NCI-H1694 (cell line): ENCODE results near the gene ANKRD65.
"Not testable (repeated sequence)": the region's sequence is repeated elsewhere in the genome, so short reads cannot be mapped to it uniquely, and the experiment has no call there.

Experiments
- DNase-seq: peaks from one replicate; lab custom pipeline; 2025; lab: John Stamatoyannopoulos, UW

The ANKRD65 gene

DNA sequence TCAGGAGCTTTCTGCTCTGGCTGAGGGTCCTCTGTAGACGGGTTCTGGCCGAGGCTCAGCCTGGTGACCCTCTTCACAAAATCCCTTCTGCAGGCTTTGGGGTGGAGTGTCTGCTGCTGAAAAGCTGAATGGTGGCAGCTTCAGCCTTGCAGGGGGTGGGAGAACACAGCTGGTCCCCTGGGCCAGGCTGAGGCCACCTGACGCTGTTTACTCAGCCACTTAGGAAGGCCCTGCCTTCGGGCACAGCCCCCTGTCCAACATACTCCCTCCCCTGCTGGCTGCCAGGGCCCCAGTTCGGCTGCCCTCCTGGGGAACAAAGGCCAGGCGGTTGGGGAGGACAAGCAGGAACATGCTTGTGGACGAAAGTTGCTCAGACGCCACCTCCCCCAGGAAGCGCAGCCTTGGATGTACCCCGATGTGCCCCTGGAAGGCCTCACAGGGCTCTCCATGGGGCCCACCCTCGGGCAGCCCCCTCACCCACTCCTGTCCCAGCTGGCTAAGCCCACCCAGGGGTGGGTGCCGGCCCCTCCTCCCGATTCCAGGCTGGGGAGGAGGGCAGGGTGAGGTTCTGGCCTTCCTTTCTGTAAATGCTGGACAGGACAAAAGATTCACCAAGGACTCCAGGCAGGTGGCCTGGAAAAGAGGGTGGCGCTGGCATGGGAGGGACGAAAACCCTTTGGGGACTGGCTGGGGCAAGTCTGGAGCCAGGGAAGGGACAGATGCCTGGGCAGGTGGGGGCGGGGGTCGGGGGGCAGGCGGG lies at the start of gene ANKRD65:
Gene ANKRD65 (minus strand): TSS at position 130 of the 760 bp plus-strand sequence. CDS start 271 bp downstream, outside the sequence.
- DNase-seq, result peak; percentile 48

DNA sequence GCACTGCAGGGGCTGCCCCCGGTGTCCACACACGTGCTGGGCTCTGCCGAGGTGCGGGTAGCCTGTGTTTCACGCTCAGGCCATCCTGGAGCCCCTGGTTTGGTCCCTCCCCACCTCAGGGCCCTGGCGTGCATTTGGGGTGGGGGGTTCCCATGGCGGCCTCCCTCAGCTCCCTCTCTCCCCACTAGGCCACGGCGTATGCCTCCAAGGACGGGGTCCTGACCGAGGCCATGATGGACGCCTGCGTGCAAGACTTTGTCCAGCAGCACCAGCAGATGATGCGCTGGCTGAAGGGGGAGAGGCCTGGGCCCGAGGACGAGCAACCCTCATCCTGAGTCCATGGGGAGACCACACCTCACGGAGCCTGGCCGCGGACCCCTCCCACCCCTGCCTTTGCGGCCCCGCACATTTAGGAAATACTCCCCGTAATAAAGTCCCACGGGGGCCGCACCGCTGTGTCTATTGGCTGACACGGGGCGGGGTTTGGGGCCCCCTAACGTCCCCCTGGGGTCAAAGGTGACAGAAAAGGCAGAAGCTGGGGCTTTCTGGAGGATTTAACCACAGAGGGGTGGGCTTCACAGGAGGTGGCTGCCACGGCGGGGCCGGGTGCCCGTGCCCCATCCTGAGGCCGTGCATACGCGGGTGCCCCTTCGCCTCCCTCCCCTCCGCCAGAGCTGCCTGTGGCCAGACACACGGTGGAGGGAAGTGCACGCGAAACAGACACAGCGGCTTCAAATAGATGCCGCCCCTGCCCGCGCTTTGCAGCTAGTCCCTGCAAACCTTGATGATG lies 47.3 kb upstream of the ANKRD65 start:
- DNase-seq, result not testable (repeated sequence)

GRCh38 chr1:1463312-1463711 lies 42.2 kb upstream of the ANKRD65 start:
- DNase-seq, result no peak

DNA sequence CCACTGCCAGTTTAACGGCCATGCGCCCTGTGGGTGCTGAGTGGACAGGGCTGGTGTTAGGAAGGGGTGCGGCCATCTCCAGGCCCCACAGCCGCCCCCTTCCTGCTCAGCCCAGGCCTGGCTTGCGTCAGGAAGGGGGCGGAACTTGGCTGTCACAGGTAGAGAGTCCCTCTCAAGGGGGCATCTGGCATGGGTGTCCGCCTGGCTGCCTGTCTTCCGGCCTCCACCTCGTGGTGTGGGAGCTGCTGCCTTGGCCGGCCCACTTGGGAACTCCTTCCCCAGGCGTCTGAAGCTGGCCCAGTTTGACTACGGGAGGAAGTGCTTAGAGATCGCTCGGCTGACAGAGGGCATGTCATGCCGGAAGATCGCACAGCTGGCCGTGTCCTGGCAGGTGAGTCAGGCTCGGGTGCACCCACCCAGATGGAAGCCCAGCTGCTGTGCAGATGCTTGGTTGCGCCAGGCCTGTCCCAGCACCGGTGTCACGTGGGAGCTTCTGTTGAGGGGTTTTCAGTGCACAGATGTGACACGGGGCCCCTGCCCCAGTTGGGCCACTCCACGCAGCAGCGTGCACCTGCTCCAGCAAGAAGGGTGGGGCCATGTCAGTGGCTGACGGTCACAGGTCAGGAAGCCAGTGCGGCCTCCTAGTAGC lies 41.4 kb upstream of the ANKRD65 start:
- no peak for DNase-seq

DNA sequence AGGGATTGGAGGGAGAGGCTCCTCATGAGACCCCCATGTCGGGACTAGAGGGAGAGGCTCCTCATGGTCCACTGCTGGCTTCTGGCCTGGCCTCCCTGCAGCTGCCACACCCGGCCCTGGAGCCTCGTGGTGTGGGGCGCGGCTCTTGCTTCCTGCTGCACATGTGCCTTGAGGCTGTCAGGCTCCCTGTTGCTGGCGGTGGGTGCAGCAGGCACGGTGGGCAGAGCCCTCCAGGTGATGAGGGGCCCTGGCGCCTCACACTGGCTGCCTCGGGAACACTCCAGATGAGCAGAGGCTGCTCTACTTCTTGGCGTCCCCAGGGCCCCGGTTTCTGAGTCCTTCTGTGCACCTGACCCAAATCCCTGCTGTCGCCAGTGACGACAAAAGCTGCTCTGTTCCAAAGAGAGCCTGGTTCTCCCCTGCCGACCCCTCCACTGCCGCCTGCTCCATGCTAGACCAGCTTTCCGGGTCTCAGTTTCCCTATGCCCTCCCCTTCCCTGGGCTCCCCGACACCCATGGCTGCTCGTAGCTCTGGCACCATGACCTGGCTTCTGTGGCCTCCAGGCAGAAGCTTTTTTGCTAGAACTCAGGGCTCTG lies 40.7 kb upstream of the ANKRD65 start:
- DNase-seq, result no peak

GRCh38 chr1:1460540-1461130 lies 39.6 kb upstream of the ANKRD65 start:
- no peak for DNase-seq

DNA sequence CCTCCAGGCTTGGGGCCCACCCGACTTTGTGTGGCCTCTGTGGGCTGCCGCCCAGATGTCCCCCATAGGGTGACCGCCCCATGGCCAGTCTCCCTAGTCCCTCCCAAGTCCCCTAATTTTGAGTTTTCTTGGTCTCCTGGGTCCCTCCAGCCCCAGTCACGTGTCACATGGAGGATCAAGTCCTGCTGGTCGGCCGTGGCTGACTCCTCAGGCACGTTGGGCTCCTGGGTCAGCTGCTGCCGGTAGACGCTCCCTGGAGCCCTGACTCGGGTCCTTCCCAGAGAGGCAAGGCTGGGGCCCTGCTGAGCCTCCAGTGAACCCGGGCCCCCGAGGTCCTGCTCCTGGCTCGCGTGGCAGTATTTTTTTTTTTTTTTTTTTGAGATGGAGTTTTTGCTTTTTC lies 38.6 kb upstream of the ANKRD65 start:
- DNase-seq, result not testable (repeated sequence)

DNA sequence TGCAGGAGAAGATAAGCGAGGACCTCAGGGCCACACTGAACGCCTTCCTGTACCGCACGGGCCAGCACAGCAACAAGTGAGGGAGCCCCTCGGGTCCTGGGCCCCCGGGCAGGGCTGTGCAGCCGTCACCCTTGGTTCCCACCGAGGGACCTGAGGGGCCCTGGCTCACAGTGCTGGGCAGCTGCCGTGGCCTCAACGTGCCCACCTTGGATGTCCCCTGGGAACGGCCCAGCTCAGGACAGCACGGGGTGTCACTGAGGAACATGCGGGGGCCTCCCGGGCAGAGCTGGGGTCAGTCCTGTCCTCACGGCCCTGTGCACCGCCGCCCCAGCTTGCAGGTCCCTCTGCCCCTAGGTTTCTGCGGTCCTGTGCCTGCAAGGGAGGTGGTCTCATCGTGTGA lies 38.1 kb upstream of the ANKRD65 start:
- not testable (repeated sequence) for DNase-seq

DNA sequence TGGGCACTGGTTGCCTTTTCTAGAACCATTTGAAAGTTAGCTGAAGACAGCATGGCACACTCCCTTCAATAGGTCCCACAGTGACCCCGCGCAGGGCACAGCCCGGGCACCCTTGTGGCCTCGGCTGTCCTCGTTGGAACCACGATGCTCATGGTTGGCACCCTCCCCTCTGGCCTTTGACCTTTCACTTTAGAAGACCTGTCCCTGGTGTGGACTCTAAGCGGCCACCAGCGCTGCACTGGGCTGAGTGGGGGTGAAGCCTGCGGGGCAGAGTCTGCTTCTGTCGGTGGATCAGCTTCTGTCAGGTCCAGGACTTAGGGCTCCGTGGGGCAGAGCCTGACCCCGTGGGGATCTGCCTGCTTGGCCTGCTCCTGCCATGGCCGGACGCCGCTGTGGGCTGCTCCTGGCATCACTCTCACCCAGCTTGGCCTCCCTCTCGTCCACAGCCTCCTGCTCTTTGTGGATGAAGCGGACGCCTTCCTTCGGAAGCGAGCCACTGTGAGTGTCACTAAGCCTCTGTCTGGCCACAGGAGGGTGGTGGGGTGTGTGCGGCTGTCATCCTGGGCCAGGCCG lies 35.7 kb upstream of the ANKRD65 start:
- DNase-seq, result not testable (repeated sequence)

DNA sequence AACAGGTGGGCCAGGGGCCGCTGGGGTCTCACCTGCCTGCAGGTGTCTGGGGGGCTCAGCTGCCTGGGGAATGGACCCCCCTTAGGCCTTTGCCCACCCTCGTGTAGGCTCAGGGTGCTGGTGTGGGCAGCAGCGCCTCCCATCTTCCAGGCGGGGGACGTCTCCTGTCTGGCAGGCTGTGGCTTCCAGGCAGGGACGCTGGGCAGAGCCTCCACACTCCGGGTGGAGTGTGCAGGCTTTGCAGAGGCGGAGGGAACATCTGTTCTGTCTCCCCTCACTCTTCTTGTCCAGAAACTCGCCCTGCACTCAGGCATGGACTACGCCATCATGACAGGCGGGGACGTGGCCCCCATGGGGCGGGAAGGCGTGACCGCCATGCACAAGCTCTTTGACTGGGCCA lies 34.9 kb upstream of the ANKRD65 start:
- DNase-seq, result not testable (repeated sequence)

DNA sequence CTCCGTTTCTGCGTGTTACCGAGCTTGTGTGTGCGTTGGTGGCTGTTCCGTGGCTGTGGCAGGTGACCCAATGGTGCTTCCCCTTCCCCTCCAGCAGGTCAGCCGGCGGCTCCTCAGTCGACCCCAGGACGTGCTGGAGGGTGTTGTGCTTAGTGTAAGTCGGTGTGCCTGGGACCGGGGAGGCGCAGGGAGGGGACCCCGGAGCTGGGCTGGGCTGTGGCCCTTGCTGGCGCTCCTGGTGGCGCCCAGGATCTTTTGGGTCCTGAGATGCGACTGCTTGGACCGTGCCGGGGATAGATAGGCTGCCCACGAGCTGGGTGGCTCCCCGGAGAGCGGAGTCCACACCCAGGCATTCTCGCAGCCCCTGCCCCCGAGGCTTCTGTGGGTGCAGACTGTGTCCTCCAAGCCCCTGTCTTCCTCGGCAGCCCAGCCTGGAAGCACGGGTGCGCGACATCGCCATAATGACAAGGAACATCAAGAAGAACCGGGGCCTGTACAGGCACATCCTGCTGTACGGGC lies 34.3 kb upstream of the ANKRD65 start:
- no peak for DNase-seq

DNA sequence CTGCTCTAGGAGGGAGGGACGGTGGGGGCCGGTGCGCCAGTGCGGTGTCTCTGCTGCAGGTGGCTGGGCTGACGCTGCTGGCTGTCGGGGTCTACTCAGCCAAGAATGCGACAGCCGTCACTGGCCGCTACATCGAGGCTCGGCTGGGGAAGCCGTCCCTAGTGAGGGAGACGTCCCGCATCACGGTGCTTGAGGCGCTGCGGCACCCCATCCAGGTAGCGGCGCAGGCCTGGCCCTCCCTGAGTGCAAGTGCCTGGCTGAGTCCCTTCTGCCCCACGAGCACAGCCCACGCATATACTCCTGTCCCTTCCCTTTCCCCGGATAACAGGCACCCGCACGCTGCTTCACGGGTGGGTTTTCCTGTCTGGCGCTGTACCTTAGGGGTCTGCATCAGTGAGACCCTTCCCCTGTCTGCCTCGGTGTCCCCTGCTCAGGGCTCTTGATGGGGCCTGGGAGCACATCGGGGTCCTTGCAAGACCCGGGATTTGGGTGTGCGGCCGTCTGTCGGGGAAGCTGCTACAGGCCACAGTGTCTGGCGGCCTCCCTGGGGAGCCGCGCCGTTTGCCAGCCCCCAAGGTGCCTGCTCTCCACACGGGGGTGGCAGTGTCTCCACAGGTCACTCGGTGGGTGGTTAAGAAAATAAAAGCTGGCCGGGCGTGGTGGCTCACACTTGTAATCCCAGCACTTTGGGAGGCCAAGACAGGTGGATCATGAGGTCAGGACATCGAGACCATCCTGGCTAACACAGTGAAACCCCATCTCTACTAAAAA lies 33.4 kb upstream of the ANKRD65 start:
- DNase-seq, result not testable (repeated sequence)

DNA sequence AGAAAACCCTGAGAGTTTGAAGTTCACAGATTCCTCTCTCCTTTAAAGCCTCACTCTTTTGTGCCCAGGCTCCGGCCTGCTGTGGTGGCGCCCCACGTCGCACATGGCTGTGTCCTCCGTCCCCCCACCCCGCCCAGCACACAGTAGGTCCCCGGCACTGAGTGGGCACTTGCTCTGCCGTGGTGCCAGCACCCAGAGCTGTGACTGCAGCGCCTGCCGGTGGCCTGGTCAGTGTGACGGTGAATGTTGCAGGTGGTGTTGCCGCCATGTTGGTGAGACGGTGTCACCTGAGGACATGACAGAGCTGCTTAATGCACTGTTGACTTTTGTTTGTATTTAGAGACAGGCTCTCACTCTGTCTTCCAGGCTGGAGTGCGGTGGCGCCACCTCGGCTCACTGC lies 31.8 kb upstream of the ANKRD65 start:
- DNase-seq, result no peak

GRCh38 chr1:1452365-1452739 lies 31.3 kb upstream of the ANKRD65 start:
- peak; percentile 35 for DNase-seq

GRCh38 chr1:1451696-1452364 lies 30.8 kb upstream of the ANKRD65 start:
- DNase-seq, result no peak

DNA sequence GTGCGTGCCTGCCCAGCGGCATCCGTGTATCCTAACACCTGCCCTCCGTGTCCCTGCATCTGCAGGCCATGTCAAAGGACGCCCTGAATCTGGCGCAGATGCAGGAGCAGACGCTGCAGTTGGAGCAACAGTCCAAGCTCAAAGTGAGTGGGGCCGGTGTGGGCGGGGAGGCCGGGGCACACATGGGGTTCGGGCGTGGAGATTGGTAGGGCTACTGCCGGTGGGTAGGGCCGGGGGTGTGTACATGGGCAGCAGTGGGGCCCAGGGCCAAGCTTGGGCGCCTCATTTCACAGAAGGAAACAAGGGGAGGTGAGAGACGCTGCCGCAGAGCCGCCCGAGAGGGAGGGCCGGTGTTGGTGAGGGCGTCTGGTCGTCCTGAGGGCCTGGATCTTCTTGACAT lies 29.5 kb upstream of the ANKRD65 start:
- DNase-seq, result not testable (repeated sequence)

- DNase-seq, result no peak
These were observed 28.1 kb upstream of the ANKRD65 start, which contains the start of gene ATAD3C for GRCh38 chr1:1449099-1449739. TSS of gene ATAD3C (plus strand) at chr1:1449689. CDS start at chr1:1450684, 995 bp downstream.

DNA sequence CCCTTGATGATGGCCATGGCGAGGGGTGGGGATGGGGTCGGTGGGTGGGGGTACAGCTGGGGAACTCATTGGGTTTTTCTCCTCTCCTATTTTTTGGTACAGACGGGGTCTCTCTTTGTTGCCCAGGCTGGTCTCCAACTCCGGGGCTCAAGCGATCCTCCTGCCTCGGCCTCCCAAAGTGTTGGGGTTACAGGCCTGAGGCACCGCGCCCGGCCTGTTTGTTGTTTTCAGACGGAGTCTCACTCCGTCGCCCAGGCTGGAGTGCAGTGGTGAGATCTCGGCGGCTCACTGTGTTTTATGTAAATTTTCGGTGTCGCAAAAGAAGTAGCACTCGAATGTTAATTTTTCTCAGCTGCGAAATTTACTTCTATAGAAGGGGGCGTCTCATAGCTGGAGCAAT lies 25.6 kb upstream of the ANKRD65 start:
- not testable (repeated sequence) for DNase-seq

- DNase-seq, result no peak
These were observed 21.1 kb upstream of the ANKRD65 start for GRCh38 chr1:1442069-1442770.
